Measurements from ENCODE around the gene NLRX1.
"Not testable (repeated sequence)": the region's sequence is repeated elsewhere in the genome, so short reads cannot be mapped to it uniquely, and the experiment has no call there.

The NLRX1 gene

GRCh38 chr11:119209186-119209585 lies 40.7 kb downstream of the NLRX1 start:
- no peak for DNase-seq

DNA sequence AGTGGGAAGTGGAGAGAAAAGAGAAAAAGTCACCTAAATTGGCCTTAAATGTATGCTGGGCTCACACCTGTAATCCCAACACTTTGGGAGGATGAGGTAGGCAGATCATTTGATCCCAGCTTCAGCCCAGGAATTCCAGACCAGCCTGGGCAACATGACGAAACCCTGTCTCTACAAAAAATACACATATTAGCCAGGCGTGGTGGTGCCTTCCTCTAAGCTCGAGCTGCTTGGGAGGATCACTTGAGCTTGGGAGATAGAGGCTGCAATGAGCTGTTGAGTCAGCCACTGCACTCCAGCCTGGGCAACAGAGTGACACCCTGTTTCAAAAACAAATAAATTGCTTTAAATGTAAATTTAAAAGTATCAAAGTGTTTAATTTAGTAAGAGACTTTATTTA lies 41.5 kb downstream of the NLRX1 start:
- no peak for DNase-seq

DNA sequence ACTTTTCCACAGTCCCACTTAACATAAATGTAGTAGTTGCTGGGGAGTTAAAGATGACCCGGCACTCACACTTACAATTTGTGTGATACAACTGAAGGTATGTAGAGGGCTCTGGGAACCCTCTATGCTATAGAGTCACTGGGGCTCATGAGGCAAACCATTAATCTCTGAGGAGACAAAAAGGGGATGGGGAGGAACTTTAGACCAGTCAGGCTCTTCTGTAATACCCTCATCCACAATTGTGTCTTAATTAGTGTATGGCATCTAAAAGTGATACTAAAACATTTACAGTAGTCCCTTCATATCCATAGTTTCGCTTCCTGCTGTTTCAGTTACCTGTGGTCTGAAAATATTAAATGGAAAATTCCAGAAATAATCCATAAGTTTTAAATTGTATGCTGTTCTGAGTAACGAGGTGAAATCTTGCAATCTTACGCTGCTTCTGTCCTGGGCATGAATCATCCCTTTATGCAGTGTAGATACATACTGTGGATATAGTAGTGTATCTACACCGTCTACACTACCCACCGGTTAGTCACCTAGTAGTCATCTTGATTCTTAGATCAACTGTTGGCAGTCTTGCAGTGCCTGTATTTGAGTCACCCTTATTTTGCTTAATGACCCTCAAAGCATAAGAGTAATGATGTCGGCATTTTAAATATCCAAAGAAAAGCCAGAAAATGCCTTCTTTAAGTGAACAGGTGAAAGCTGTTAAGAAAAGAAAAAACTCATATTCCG lies 49.8 kb downstream of the NLRX1 start:
- DNase-seq = peak; percentile 20

- DNase-seq = no peak
Measured at GRCh38 chr11:119222308-119222707, 53.8 kb downstream of the NLRX1 start.

DNA sequence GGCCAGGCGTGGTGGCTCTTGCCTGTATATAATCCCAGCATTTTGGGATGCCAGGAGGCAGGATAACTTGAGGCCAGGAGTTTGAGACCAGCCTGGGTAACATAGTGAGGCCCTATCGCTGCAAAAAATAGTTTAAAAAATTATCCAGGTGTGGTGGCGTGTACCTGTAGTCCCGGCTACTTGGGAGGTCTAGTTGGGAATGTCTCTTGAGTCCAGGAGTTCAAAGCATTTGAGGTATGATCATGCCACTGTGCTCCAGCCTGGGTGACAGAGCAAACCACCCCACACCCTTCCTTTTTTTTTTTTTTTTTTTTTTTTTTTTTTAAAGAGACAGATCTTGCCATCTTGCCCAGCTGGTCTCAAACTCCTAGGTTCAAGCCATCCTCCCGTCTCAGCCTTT lies 54.4 kb downstream of the NLRX1 start:
- no peak for DNase-seq

DNA sequence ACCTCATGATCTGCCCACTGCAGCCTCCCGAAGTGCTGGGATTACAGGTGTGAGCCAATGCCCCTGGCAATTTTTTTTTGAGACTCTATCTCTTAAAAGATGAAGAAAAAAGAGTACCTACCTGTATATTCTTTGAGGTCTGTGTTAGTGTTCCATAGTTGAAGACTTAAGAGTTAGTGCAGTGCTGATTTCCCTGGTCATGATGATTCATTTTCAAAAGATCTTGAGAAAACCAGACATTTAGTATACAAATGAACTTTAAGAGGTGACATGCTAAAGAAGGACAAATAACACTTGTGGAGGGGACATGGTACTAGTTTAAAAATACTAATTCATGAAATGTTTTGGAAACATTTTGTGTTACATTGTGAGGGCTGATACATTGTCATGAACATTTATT lies 55.3 kb downstream of the NLRX1 start:
- DNase-seq = no peak

DNA sequence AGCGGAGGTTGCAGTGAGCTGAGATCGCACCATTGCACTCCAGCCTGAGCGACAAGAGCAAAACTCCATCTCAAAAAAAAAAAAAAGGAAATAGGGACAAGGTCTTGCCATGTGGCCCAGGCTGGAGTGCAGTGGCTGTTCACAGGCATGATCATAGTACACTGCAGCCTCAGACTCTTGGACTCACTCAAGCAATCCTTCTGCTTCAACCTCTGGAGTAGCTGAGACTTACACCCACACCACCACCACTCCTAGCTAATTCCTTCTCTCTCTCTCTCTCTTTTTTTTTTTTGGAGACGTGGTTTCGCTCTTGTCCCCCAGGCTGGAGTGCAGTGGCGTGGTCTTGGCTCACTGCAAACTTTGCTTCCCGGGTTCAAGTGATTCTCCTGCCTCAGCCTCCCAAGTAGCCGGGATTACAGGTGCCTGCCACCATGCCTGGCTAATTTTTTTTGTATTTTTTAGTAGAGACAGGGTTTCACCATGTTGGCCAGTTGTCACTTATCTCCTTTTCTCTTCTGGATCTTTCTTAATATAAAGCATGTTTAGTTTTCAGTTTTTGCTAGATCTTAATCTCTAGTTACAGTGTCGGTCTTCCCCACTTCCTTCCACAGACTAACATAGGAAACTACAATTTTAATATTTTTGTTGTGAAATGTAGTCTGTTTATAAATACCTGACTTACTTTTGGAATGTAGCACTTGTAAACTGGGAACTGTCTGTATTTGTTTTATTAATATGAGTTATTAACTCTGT lies 60.2 kb downstream of the NLRX1 start:
- not testable (repeated sequence) for DNase-seq

- DNase-seq = no peak
Measured at GRCh38 chr11:119229288-119229672, 60.8 kb downstream of the NLRX1 start.

DNA sequence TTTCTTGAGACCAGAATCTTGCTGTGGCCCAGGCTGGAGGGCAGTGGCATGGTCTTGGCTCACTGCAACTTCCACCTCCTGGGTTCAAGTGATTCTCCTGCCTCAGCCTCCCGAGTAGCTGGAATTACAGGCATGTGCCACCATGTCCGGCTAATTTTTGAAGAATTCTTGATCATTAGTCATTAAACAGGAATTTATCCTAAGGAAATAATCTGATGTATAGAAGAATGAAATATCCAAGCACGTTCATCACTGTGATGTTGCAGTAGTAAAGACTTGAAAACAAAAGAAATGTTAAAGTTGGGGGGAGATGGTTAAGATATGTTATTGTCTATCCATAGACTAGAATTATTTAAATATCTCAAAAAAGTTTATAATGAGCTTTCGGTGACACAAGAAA lies 61.2 kb downstream of the NLRX1 start:
- DNase-seq = no peak

Data from stimulated activated CD4-positive, alpha-beta T cell treated with anti-CD3 and anti-CD28 coated beads, Interleukin-15, amount 100 ng/mL, for 24 hours (primary cell).